Activated B cell treated with CpG ODN at 0.5 μM for 24 hours (primary cell): ENCODE results near the gene ABCB8. TPM values are rescaled to one million over a fixed set of nuclear protein-coding genes. Genes with fewer than 3 reads are reported as not detected.

ENCODE experiments used
- ATAC-seq: fragments of 200-7000 bp; cut with Tn5 transposase; one replicate; pipeline ENCODE4 v1.10.0; 2021; ENCODE audit warnings: low read depth, mild to moderate bottlenecking, moderate library complexity
- CTCF ChIA-PET: fragments of 350-600 bp; sonication (Branson Sonifier 250); formaldehyde crosslinking; loops from one replicate; lab custom pipeline; 2021; ENCODE audit warnings: antibody characterized with exemption; lab: Charles Lee
- POLR2A ChIA-PET: fragments of 350-600 bp; sonication (Branson Sonifier 250); formaldehyde crosslinking; loops from one replicate; lab custom pipeline; 2021; ENCODE audit warnings: antibody characterized with exemption; lab: Charles Lee
- DNase-seq: peaks from one replicate; pipeline ENCODE4 v3.0.0; 2022
- H3K27ac Mint-ChIP-seq: one replicate; pipeline ENCODE4 v1.8.0; 2020; ENCODE audit warnings: mixed read lengths
- H3K27me3 Mint-ChIP-seq: one replicate; pipeline ENCODE4 v1.8.0; 2021; ENCODE audit warnings: mixed read lengths
- H3K36me3 Mint-ChIP-seq: one replicate; pipeline ENCODE4 v1.8.0; 2021; ENCODE audit warnings: low read depth, mixed read lengths
- H3K4me1 Mint-ChIP-seq: one replicate; pipeline ENCODE4 v1.8.0; 2021; ENCODE audit warnings: mixed read lengths
- H3K4me3 Mint-ChIP-seq: one replicate; pipeline ENCODE4 v1.8.0; 2020; ENCODE audit warnings: mild to moderate bottlenecking, mixed read lengths
- H3K9me3 Mint-ChIP-seq: one replicate; pipeline ENCODE4 v1.8.0; 2020; ENCODE audit warnings: mixed read lengths
- intact Hi-C: fragments of 100-400 bp; cut with micrococcal nuclease; formaldehyde crosslinking; loops from one replicate; pipeline ENCODE4 v1.15.1; 2024
- total RNA-seq: library from RNA; stranded (reverse); gene quantifications from 2 replicates; pipeline ENCODE4 v1.2.3, GENCODE V29; 2022
- TF ChIP-seq, protein P1 (sequence below): fragments of 200-600 bp; IDR thresholded peaks from one replicate; pipeline ENCODE4 v1.8.0; 2022; ENCODE audit warnings: antibody characterized with exemption, mild to moderate bottlenecking

Gene ABCB8
- total RNA-seq, 1 donor from 2014 or later = 46.5 TPM

DNA sequence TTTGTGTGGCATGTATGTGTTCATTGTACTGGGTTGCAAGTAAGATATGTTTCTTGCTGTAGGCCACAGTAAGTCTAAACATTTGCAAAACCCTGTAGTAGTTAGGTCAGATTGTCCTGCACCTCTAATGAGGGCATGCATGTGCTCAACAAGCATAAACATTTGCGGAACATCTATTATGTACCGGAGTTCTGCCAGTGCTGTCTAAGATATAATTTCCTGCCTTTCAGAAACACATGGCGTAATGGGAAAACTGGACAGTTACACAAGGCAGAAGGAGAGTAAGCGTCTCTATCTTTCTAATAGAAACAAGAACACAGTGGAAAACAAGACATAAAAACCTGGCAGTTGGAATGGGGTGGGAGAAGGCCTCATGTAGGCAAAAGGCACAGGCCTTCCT is 2.8 kb downstream of the ABCB8 start:
- no peak overlapping the region for H3K4me3 Mint-ChIP-seq
- CTCF ChIA-PET = no interaction called here
- H3K4me1 Mint-ChIP-seq = peaks cover 22% of the 10 kb centered on the region
- no peaks in the 10 kb centered on the region for H3K9me3 Mint-ChIP-seq
- intact Hi-C loops = no loop called here
- POLR2A ChIA-PET = no interaction called here
- TF ChIP-seq, protein P1, sequence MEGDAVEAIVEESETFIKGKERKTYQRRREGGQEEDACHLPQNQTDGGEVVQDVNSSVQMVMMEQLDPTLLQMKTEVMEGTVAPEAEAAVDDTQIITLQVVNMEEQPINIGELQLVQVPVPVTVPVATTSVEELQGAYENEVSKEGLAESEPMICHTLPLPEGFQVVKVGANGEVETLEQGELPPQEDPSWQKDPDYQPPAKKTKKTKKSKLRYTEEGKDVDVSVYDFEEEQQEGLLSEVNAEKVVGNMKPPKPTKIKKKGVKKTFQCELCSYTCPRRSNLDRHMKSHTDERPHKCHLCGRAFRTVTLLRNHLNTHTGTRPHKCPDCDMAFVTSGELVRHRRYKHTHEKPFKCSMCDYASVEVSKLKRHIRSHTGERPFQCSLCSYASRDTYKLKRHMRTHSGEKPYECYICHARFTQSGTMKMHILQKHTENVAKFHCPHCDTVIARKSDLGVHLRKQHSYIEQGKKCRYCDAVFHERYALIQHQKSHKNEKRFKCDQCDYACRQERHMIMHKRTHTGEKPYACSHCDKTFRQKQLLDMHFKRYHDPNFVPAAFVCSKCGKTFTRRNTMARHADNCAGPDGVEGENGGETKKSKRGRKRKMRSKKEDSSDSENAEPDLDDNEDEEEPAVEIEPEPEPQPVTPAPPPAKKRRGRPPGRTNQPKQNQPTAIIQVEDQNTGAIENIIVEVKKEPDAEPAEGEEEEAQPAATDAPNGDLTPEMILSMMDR = no peak
- peaks cover 2% of the 10 kb centered on the region for H3K27me3 Mint-ChIP-seq
- peaks cover 22% of the 10 kb centered on the region for H3K36me3 Mint-ChIP-seq
- no peak overlapping the region for H3K27ac Mint-ChIP-seq
- DNase-seq (no peak), ATAC-seq (no peak)

DNA sequence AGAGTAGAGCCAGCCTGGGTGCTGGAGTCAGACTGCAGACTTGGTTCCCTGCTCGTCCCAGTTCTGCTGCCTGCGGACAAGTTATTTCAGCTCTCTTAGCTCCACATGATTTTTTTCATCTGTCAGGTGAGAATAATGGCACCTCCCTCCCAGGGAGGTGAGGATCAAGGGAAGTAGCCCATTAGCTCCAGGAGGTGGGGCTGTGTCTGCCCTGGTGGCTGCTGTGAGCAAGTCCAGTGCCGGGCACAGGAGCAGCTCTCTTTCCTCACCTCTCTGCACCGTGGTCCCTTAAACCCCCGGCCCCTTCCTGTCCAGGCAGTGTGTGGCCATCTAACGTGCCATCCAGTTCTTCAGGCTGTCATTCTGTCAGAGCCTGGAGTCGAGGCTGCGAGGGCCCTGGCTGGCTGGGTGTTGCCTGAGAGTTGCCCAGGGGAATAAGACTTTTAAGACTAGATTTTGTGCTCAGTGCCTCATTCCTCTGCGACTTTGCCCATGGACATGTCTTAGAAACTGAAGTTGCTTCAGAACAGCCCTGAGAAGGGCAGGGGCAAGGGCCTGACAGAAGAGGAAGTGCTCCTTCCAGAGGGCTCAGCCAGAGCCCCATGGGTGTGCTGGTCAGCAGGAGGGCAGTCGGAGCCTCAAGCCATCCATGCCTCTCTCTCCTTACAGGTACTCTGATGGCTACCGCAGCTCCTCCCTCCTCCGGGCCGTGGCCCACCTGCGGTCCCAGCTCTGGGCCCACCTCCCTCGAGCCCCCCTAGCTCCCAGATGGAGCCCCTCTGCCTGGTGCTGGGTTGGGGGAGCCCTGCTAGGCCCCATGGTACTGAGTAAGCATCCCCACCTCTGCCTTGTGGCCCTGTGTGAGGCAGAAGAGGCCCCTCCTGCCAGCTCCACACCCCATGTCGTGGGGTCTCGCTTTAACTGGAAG is 5.0 kb downstream of the ABCB8 start:
- Mint-ChIP-seq H3K27me3 (no peaks in the 10 kb centered on the region), H3K27ac (no peak overlapping the region), H3K4me1 (peaks cover 12% of the 10 kb centered on the region), H3K9me3 (no peaks in the 10 kb centered on the region), H3K36me3 (peaks cover 33% of the 10 kb centered on the region), H3K4me3 (no peak overlapping the region)
- TF ChIP-seq, protein P1 = no peak
- intact Hi-C loops = no loop called here
- POLR2A ChIA-PET = interaction anchor here (0.7 to 1.2 kb wide), 2 partner anchors 47 to 54 kb away, joined by 3 to 4 read pairs; partner anchors contain the start of gene FASTK
- DNase-seq (no peak), ATAC-seq (no peak)
- CTCF ChIA-PET = interaction anchor here (0.7 kb wide), 1 partner anchor 22 kb away, joined by 3 read pairs; no protein-coding TSS in a partner anchor

DNA sequence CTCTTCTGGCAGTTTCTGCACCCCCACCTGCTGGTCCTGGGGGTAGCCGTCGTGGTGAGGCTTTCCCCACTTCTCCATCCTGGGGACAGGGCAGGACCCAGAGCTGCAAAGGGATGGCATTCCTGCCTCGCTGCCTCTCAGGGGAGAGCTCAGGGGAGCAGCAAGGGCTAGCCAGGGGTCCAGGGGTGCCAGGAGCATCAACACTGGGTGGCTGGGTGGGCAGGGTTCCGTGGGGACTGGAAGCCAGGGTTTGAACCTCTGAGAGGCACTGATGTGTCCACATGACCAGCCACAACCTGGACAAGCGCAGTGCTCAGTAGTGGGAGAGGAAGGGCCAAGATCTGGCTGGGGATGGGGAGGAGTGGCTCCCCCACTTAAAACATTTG is 5.6 kb downstream of the ABCB8 start:
- no peak for ATAC-seq
- no peaks in the 10 kb centered on the region for H3K9me3 Mint-ChIP-seq
- DNase-seq = no peak
- intact Hi-C loops = no loop called here
- peaks cover 27% of the 10 kb centered on the region for H3K36me3 Mint-ChIP-seq
- H3K27me3 Mint-ChIP-seq = no peaks in the 10 kb centered on the region
- TF ChIP-seq, protein P1 = no peak
- no peak overlapping the region for H3K4me3 Mint-ChIP-seq
- no peak overlapping the region for H3K27ac Mint-ChIP-seq
- peaks cover 9% of the 10 kb centered on the region for H3K4me1 Mint-ChIP-seq
- ChIA-PET POLR2A (interaction anchor here (1.2 kb wide), 1 partner anchor 47 kb away, joined by 4 read pairs; the partner anchor contains the start of gene FASTK), CTCF (no interaction called here)

DNA sequence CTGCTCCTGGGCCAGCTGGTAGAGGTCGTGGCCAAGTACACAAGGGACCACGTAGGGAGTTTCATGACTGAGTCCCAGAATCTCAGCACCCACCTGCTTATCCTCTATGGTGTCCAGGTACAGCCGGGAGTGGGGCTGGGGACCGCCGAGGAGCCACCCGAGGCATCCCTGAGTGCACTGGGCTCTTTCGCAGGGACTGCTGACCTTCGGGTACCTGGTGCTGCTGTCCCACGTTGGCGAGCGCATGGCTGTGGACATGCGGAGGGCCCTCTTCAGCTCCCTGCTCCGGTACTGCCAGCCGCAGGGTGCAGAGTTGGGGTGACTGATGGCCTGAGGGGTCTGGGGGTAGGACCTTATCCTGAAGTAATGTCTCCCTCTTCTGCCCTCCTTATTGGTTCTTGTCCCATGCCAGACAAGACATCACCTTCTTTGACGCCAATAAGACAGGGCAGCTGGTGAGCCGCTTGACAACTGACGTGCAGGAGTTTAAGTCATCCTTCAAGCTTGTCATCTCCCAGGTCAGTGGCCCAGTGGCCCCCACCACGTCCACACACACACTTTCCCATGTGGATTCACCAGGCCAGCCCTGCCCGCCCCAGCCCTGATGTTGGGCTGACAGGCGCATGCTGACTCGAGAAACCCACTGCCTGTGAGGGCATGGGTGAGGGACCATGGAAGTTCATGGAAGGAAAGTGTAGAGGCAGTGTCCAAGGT is 6.2 kb downstream of the ABCB8 start:
- Mint-ChIP-seq H3K36me3 (peaks cover 27% of the 10 kb centered on the region), H3K4me1 (peaks cover 9% of the 10 kb centered on the region), H3K27ac (no peak overlapping the region), H3K27me3 (no peaks in the 10 kb centered on the region), H3K4me3 (no peak overlapping the region), H3K9me3 (no peaks in the 10 kb centered on the region)
- DNase-seq (no peak), ATAC-seq (no peak)
- ChIA-PET CTCF (no interaction called here), POLR2A (interaction anchor here (0.6 to 1.2 kb wide), 2 partner anchors 46 to 1869 kb away, joined by 4 read pairs; partner anchors contain the start of gene FASTK)
- TF ChIP-seq, protein P1 = no peak
- intact Hi-C loops = no loop called here
